Measurements from ENCODE around the gene ERCC3.

The ERCC3 gene

GRCh38 chr2:127293748-127294562 is at the start of gene ERCC3:
Gene ERCC3, minus strand, starts transcription at chr2:127294144. Its CDS starts 63 bp downstream, at chr2:127294081.
- DNase-seq: peak; percentile 81

DNA sequence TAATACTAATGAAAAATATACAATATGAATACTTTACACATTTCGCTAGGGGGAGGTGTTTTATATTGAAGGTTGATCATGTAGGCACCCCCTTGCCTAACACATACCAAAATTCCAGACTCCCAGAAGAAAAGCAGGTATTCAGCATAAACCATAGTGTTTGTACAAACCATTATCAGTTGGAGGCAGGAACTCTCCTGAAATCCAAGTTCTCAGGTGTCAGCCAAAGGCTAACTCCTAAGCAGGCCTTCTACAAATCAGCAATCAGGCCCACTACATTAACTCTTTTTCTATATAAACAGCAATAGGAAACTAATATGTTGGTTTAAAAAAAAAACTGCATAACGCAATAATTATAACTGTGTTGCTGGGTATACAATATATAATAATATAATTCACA is 49.3 kb upstream of the ERCC3 start:
- DNase-seq: no peak

GRCh38 chr2:127342101-127342500 is 48.2 kb upstream of the ERCC3 start:
- no peak for DNase-seq

GRCh38 chr2:127332335-127332734 is 38.4 kb upstream of the ERCC3 start:
- no peak for DNase-seq

DNA sequence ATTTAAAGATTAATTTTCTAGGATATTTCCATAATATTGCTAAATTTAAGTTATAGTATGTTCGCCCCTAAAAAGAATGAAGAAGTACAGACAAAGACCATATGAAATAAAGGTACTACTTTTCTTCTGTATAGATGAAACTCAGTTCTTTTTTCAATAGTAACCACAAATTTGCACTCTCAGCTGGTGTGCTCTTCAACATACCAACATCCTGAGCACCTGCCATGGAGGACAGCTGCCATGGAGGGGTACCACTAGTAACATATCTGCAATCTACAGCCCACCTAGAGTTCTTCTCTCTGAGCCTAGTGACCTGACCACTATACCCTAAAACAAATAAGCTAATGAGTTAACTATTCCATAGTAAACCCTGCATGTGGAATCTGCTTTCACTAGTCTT is 36.8 kb upstream of the ERCC3 start:
- no peak for DNase-seq

DNA sequence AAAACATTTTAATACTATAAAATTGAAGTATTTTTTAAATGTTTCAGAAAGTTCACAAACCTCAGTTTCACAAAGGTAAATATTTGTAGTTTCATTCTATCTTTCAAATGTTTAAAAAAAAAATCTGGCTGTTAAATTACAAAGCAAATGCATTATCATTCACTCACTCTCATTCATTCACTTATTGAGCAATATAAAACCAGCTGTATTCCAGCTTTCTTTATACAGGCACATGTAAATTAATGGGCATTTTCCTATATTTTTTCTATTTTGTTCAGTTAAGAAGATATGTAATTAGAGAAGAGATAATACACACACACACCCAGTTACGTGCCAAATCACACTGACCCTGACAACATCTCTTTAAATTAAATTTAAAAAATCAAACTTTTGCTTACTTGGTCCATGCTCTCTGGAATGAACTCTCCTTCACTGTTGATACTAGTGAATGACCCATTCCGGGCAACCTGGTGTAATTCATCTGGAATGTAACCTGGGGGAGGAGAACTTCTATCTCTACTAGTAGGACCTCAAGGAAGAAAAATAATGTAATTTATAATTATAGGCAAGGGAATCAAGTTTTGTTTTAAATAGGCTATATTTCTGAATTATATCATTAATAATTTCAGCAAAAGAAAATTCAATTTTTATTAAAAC is 32.5 kb upstream of the ERCC3 start:
- DNase-seq: no peak

GRCh38 chr2:127324635-127325034 is 30.7 kb upstream of the ERCC3 start:
- DNase-seq: peak; percentile 8

DNA sequence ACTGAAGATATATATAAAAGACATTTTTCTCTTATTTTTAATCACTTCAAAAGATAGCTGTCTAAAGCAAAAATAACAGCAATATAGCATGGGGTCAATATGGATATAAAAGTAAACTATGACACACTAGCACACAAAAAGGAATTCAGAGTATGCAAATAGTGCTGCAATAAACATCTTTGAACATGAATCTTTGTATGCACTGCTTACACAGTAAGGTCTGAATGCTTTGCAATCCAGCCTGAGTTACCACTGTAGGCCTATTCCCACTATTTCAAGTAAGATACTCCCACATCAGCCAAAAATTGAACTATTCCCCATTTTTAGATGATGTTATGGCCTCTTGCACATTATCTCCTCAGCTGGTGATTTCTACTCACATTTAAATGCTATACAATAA is 27.4 kb upstream of the ERCC3 start:
- no peak for DNase-seq

DNA sequence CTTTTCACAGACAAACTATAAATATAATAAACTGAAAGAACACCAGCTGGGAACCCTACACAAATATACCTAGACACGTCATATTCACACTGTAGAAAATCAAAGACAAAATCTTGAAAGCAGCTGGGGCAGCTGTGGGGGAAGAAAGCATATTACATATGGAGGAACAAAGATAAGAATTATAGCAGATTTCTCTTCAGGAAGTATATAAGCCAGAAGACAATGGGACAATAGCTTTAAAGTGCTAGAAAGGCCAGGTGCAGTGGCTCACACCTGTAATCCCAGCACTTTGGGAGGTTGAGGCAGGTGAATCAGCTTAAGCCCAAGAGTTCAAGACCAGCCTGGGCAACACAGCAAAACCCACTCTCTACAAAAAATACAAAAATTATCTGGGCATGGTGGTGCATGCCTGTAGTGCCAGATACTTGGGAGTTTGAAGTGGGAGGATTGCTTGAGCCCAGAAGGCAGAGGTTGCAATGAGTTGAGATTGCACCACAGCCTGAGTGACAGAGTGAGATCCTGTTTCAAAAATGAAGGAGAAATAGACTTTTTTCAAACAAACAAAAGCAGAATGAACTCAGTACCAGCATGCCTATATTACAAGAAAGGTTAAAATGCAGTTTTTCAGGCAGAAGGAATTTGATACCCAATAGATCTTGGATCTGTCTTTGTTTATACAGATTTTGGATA is 26.8 kb upstream of the ERCC3 start:
- DNase-seq: no peak

DNA sequence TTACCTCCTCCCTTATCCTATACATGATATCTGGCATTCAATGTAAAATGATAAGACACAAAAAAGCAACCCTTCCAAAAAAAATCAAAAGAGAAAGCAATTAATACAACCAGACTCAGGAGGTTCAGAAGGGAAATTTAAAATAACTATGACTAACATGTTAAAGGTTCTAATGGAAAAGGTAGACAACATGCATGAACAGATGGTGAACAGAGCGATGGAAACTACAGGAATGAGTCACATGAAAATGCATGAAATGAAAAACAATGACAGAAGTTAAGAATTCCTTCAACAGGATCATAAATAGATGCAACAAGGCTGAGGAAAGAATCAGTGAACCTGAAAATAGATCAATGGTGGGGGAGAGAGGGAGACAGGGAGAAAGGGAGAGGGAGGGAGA is 26.1 kb upstream of the ERCC3 start:
- no peak for DNase-seq

DNA sequence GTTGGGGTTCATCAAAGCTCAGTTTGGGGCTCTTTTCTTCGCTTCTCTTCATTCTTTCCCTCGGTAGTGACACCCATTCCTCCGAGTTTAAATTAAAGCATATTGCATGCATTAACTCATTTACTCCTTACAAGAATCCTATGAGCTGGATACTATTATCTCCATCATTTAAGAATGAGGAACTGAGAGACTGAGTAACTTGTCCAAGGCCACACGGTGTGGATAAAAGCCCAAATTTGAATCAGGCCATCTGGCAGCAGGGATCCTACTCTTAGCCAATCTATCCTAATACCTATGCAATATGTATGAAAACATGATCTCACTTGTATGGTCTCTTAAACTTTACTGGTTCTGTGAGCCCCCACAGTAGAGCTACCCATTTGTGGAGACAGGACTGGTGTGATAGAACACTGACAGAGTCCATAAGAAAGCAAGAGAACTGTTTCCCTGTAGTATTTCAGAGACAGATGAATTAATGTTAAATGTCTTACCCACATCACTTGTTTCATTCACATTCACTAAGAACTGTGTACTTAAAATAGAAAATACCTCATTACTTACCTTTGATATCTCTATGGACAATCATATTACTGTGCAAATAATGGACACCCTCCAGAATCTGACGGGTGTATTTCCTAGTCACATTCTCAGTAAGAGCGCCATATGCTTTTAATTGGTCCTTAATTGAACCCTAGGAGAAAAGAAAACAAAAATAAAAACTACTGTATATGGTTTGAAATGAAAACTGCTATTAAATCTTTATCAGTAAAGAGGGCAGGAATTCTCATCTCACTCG is 20.4 kb upstream of the ERCC3 start:
- no peak for DNase-seq

- DNase-seq: no peak
Observed at GRCh38 chr2:127313406-127313805, 19.5 kb upstream of the ERCC3 start.

DNA sequence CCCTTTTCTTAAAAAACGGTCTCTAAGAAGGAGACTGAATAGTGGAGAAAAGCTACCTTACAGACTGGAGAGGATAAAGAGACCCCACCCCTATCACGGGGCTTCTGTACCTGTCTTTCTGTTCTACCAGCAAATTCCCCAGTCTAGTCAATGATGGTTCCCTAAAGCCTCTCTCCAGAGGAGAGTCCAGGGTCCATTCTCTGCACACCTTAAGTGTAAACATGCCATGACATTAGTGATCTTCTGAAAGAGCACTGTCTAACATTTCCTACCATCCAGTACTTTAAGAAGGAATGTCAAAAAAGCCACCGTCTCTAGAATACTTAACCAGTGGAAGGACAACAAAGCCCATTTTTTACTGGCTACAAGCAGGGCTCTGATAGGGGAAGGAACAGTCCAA is 17.0 kb upstream of the ERCC3 start:
- DNase-seq: no peak

DNA sequence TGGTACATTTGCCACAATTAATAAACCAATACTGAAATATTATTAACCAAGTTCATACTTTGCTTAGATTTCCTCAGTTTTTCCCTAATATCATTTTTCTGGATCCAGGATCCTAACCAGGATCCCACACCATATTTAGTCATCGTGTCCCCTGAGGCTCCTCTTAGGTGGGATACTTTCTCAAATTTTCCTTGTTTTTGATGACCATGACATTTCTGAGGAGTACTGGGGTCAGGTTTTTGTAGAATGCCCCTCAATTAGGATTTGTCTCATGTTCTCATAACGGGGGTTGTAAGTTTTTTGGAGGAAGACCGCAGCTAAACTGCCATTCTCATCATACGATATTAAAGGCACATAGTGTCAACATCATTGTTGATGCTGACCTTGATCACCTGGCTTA is 15.5 kb upstream of the ERCC3 start:
- DNase-seq: no peak

DNA sequence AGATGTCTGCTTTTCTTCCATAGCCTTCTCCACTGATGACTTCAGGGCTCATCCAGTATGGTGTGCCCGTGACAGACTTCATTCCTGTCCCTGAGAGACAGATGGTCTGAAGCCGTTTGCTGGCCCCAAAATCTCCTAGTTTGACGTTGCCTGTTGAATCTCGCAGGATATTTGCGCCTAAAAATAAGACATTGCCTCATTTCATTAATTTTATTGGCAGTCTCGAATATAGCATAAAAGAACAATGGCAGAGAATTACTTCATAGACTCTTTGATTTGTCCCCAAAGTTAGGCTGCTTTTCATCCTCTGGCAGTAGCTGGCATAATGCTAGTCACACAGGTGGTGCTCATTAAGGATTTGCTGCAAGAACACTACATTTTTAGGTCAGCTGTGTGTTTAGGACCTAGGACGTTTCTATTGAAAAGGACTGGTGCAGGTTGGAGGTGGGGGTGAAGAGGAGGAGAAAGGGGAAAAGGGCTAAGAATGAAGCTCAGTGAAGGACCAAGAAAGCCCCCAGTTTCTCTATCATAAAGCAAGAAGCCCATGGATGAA is 14.7 kb upstream of the ERCC3 start:
- DNase-seq: no peak

- DNase-seq: no peak
Observed at GRCh38 chr2:127305990-127306585, 12.1 kb upstream of the ERCC3 start.

- DNase-seq: no peak
Observed at GRCh38 chr2:127302168-127302567, 8.2 kb upstream of the ERCC3 start.

GRCh38 chr2:127293386-127293747 is 577 bp downstream of the ERCC3 start:
- DNase-seq: no peak

DNA sequence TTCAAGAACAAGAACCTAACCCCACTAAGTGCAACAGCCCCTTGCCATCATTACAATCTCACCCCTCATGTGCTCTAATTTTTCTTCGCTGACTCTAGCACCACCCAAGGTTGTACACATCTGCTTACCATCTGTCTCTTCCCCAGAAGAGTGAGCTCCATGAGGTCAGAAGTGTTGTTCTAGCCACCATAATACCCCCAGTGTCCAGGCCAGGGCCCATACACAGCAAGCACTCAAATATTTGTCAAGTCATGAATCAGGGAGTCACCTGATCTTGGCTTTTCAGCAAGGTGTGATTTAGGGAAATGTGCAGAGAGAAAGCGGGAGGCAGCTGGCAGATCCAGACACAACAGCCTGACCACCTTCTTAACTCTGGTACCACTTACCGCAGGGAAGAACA is 5.7 kb downstream of the ERCC3 start:
- no peak for DNase-seq

DNA sequence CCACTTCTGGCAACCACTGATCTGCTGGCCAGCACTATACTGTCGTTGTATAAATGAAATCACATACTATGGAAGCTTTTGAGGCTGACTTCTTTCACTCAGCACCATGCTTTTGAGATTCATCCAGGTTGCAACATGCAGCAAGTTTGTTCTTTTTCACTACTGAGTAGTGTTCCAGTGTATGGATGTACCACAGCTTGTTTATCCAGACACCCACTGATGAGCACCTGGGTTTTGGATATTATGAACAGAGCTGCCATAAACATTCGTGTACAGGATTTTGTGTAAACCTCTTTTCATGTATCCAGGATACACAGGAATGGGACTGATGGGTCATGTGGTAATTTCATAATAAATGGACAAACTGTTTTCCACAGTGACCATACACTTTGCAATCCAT is 10.7 kb downstream of the ERCC3 start:
- no peak for DNase-seq

DNA sequence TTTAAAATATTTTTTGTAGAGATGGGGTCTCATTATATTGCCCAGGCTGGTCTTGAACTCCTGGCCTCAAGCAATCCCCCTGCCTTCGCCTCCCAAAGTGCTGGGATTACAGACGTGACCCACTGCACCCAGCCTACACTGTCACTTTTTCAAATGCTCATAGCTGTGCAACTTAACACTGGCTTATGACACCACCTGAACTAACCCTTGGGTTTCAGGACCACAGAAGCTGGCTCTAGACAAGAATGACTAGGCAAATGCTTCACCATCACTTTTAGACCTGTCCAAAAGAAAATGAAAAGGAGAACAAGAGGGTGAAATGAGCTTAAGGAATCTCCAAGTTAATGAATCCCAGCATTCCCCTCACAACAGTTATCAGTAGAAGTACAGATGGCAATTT is 13.3 kb downstream of the ERCC3 start:
- no peak for DNase-seq

- no peak for DNase-seq
Observed at GRCh38 chr2:127279781-127280180, 14.2 kb downstream of the ERCC3 start.

DNA sequence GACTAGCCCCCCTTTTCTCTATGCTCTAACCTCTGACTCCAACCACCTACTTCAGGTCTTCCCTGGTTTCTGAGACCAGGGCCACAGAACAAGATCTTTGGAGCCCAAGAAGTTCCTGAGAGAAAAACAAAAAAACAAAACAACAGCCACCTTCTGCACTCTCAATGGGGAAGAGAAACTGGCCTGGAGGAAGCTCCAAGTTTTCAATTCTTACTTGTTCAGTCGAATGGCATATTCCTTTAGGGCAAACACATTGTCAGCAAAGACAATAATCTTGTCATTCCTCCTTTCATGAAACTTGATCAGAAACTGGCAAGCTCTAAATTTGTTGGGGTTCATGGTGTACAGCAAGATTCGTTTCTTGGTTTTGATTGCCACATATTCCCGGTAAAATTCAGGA is 15.0 kb downstream of the ERCC3 start:
- no peak for DNase-seq
